NOMO-1 (cell line): ENCODE measurements around the gene METTL5.

ENCODE experiments used
- DNase-seq, 2 experiments: peaks; one replicate each; lab custom pipeline; 2025; ENCODE audit not compliant: unreplicated experiment in 2 of 2; lab: John Stamatoyannopoulos, UW

Gene METTL5

GRCh38 chr2:169795181-169795580 lies 29.5 kb downstream of the METTL5 start:
- no peak for DNase-seq

- DNase-seq = no peak
These were observed 34.1 kb downstream of the METTL5 start for GRCh38 chr2:169790581-169790980.

DNA sequence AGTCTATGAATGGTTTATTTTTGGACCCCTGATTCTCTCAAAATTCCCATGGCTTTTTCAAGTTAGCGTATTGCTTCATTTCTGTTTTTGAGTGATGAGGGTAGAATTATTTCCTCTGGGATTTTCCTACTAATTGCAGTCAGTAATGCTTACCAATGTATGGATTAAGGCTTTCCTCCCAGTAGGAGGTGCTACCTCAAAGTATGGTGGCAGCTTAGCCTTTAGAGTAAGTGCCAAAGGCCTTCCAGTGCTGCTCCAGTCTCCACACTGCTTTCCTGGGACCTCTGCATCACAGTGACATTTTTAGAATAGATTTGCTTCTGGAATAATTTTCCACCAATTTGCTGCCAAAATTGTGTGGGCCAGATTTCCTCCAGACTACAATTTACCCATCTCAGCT lies 42.2 kb downstream of the METTL5 start:
- DNase-seq = no peak

- DNase-seq = no peak
These were observed 43.3 kb downstream of the METTL5 start for GRCh38 chr2:169781249-169782013.

- no peak for DNase-seq
These were observed 46.3 kb downstream of the METTL5 start for GRCh38 chr2:169778446-169778845.

- DNase-seq = no peak
These were observed 48.4 kb downstream of the METTL5 start for GRCh38 chr2:169776252-169776761.

- DNase-seq = no peak
These were observed 48.9 kb downstream of the METTL5 start for GRCh38 chr2:169775765-169776164.

DNA sequence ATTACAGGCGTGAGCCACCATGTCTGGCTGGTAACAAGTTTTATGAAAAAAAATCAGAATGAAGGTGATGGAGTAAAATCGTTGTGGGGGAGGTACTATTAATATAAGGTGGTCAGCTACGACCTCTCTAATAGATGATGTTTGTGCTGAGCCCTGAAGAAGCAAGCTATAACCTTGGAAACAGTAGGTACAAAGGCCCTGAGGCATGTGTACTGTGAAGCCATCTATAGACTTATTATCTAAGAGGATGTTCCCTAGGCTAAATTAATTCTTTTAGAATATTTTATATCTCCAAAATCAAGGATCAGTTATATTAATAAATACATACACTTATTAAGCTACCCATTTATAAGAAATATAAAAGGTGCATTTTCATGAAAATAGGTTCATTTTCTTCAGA lies 49.4 kb downstream of the METTL5 start:
- no peak for DNase-seq

GRCh38 chr2:169772651-169773050 lies 52.1 kb downstream of the METTL5 start:
- DNase-seq = no peak

DNA sequence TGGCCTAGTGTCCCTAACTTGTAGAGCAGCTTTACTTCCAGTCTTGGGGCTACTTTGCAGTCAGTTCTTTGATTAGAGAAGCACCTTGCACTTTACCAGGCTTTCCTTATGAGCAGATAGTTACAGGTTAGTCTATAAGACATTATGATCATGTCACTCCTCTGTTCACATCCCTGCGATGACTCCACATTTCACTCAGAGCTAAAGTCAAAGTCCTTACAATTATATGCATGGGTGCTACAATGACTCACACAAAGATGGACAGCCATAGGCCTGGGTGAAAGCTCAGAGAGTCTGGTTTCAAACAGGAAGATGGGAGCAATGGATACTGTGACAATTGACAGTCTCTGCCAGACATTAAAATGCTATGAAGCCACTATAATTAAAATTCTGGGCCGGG lies 53.1 kb downstream of the METTL5 start:
- DNase-seq = no peak

- DNase-seq = peak; percentile 23 to 43
These were observed 53.7 kb downstream of the METTL5 start for GRCh38 chr2:169771021-169771420.

- DNase-seq = no peak
These were observed 56.3 kb downstream of the METTL5 start for GRCh38 chr2:169768262-169768995.

GRCh38 chr2:169767243-169767888 lies 57.3 kb downstream of the METTL5 start:
- peak in 1 of 2 experiments; percentile 50 for DNase-seq

DNA sequence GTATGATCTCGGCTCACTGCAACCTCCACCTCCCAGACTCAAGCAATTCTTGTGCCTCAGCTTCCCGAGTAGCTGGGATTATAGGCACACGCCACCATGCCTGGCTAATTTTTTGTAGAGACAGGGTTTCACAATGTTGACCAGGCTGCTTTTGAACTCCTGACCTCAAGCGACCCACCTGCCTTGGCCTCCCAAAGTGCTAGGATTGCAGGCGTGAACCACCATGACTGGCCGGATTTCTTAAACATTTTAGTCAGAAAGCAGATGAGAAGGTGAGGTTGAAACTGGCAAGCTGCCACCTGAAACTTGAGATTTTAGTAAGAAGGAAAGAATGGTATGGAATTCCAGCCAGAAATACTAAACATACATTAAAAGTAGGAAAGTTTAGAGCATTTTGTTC lies 59.2 kb downstream of the METTL5 start:
- DNase-seq = no peak

DNA sequence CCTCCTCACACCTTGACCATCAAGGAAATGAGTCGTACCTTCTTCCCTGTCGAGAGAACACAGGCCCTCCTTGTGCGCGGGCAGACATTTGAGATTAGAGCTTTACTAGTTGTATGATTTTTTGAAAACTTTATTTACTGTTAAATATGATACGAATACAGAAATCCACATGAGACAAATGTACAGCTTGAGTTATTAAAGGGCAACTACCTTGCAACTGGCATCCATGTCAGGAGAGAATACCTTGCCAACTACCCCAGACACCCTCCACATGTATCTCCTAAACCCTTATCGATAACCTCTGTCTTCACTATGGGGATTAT lies 62.8 kb downstream of the METTL5 start:
- no peak for DNase-seq
